NCI-H1092 treated with DMSO at 0.1 percent for 48 hours (cell line): Measurements from ENCODE around the gene GIT1.

Experiments used
- DNase-seq: peaks from one replicate; lab custom pipeline; 2025; lab: John Stamatoyannopoulos, UW

Gene GIT1, protein sequence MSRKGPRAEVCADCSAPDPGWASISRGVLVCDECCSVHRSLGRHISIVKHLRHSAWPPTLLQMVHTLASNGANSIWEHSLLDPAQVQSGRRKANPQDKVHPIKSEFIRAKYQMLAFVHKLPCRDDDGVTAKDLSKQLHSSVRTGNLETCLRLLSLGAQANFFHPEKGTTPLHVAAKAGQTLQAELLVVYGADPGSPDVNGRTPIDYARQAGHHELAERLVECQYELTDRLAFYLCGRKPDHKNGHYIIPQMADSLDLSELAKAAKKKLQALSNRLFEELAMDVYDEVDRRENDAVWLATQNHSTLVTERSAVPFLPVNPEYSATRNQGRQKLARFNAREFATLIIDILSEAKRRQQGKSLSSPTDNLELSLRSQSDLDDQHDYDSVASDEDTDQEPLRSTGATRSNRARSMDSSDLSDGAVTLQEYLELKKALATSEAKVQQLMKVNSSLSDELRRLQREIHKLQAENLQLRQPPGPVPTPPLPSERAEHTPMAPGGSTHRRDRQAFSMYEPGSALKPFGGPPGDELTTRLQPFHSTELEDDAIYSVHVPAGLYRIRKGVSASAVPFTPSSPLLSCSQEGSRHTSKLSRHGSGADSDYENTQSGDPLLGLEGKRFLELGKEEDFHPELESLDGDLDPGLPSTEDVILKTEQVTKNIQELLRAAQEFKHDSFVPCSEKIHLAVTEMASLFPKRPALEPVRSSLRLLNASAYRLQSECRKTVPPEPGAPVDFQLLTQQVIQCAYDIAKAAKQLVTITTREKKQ

DNA sequence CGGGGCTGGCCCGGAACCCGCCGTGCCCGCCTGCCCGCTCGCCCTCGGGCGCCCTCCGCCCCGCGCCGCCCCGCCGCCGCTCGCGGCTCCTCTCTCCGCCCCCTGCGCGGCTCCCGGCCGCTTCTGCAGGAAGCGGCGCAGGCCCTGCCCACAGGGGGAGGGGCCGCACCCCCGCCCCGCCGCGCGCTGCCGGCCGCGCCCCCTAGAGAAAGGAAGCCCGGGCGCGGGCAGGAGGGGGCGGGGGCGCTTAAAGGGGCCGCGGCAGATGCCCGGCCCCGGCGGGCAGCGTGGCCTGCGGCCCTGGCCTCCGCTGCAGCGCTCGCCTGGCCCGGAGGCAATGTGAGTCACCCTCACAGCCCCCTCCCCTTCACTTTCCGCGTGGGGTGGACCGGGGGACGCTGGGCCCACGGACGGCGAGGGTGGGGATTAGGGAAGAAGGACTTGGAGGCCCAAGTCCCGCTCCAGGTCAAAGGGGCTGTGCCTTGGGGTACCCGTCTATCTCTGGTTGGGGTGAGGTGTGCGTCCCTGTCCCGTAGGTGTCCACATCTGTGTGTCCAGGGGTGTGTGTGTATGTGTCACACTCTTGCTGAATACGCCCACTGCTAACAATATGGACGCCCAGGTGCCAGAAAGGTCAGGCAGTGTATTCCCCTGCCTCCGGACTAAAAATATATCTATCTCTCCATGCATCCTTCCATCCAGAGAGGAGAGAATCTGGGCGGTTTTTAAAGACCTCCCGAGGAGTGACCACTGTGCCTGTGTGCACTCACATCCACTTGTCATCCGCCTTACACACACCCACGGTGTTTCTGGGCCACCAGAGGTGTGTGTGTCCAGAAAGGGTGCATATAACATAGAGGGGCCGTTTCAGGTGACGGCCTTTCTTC lies at the start of gene GIT1:
Gene GIT1 (minus strand): TSS at position 125 of the 887 bp plus-strand sequence. CDS start 270 bp downstream, outside the sequence.
- DNase-seq, result peak; percentile 80

DNA sequence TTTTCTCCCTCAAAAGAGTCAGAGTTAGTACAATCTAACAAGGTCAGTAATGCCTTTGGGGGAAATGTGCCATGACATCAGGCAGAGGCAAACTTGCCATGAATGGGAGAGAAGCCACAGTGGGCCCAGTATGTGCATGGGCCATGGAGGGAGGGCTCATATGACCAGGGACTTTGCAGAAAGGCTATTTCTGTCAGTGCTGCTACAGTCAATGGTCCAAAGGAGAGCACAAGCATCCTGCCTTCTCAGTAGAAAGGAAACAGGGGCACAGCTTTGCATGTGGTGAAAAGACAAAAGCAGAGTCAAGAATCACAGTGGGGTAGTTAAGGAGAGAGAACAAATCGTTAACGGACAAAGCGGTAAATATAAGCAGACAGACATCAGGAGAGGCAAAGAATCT lies 44.4 kb upstream of the GIT1 start:
- DNase-seq, result no peak

DNA sequence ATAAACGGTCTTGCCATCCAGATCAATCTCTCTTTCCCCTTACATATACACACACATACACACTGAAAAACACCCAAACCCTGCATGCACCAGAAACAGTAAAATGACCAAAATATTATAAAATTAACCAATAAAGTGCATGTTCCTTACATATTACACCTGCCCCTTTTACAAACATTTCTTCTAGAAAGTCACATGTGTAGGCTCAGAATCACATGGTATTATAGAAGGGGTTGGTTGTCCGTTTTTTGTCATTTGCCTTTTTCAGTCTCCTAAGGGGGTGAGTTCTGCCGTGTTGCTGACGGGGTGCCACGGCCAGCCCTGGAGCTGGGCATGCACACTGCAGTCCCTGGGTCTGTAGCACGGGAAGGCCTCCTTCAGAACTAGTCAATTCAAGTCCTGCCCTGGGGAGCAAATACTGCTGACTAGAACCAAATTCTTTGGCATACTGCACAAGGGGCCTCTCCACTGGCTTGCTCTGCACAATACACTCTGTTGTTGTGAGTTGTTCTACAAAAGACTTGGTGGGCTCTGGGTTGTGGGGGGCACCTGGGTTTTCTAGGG lies 41.3 kb upstream of the GIT1 start:
- no peak for DNase-seq

DNA sequence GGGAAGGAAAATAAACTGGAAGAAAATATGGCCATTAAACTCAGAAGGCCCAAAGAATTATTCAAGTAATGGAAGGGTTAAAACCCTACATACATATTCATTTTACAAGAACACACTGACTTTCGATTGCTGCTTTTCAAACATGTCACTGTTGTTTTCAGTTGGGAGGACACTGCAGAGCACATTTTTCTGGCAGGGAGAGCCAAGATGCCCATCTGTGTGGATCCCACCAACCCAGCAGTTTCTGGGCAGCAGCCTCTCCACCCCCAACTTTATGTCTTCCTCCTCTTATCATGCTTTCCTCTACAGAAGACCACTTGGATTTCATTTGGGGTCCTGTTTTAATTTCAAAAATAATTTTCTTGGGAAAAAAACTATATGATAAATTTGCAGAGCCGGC lies 40.4 kb upstream of the GIT1 start:
- DNase-seq, result no peak

DNA sequence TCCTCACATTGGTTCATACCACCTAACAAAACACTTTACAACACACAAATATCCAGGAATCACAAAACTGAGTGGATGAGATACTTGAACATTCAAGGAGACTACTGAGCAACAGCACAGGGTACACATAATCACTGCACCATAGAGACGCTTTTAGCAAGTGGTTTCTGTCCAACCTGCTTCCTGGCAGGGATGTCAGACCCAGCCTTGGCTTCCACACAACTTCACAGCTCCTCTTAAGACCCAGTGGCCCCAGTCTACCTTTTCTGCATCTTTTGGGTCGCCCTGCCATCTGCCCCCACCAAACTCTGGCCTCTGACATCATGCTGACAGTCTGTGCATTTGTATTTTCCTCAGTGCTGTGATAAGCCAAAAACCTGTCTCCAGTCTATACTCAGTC lies 39.2 kb upstream of the GIT1 start:
- DNase-seq, result no peak

DNA sequence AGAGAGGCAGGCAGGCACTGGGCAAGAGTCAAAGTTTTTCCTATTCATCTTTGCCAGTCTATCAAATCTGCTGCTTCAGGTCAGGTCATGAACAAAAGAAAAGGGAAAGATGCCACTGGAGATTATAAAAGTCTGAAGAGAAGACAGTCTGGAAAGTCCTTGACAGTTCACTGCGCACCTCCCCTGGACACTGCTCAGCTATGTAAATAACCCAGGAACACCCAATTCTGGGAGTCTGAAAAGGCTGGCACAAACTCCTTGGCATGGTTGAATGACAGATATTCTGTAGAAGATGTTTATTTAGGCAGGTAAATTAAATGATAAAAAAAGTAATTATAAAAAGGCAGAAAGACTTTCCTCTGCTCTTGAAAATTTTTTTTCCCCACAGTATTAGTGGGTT lies 38.5 kb upstream of the GIT1 start:
- no peak for DNase-seq

DNA sequence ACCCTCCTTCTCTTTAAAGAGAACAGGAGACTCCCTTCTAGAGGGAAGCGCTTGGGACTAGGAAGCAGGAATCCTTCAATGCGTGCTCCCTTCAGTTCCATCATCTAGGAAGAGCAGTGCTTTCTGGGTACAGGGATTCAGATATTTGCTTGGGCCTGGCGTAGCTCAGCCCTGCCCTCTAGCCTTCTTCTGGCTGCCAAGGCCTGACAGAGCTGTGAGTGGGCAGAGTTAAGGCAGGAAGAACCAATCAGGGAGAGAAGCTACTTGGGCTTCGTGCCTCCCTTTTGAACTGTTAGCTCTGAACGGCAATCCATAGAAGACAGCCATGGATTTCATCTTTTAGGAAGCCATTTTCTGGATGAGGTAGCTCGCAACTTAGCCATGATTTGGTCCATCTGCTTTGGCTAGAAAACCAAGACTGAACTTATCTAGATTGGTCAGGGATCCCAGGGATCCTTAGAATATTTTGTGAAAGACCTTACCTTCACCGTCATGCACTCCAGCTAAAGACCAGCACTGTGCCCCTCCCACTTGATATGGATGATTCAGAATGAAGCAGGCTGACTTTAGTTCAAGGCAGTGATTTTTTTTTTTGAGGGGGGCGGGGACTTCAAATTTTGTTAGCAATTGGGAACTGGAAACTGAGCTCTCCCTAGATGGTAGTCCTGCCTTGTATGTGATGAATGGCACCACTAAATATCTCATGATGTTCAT lies 35.7 kb upstream of the GIT1 start:
- DNase-seq, result no peak

DNA sequence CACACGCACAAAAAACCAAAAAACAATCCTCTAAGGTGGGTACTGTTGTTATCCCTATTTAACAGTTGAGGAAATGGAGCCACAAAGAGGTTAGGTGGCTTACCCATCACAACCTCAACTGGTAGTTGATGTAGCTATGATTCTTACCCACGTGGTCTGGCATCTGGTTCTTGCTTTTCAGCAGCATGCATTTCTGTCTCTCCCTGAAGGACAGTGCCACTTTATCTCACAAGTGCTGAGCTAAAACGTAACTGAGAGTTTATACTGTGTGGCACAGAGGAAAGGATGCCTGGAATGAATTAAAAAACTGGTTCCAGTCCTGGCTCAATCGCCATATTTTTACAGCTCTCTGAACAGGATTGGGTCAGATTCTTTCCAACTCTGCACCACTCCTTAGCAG lies 35.1 kb upstream of the GIT1 start:
- no peak for DNase-seq

DNA sequence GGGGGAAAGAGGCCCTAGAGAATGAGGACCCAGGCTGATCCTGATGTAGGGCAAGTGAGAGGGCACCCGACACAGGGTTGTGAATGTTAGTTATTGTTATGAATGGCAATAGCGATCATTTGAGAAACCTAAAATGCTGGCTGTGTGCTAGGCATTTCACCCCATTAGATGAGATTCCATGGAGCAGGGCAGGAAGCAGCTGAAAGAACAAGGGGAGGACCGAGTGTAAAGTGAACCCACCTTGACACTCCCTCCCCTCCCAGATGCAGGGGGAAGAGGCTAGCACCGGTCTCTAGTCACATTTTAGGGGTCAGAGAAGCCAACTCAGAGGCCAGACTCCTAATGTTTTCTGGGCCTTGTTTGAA lies 33.8 kb upstream of the GIT1 start:
- no peak for DNase-seq

DNA sequence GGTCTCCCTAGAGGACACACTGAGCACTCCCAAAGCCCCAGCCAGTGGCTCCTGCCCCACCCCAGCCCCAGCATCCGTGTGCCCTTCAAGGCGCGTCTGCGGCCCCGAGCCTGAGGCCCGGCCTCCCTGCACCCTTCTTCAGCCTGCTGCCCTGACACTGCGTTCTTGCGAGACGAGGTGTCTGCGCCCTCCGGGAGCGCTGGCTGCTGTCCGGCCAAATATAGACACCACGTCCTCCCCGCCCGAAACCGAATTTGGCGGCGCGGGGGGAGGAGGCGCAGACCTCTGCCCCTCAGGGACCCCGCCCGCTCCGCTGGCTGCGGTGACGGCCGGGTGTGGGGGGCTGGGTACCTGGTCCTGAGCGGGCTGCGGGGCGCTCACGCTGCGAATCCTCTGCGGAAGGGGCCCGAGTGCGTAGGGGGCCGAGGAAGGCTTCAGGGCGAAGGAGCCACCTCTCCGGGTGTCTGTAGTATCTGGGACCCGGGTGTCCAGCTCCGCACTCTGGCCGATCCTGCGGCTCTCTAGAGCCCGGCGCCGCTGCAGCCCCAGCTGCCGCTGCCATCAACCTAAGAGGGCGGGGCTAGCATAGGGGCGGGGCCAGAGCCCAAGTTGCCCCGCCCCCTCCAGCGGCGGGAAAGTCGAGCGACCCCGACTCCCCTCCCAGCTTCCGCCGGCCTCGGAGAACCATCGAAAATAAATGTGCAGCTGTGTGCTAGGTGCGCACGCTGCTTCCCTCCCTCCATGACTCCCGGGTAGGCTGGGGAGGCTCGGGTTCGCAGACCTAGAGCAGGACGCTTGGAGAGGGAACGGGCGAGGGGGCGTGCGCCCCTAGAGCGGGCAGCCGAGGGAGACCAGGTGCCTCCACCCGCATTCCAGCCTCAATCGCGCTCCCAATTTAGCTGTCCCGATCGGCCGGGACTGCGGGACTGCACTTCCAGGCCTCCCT lies 33.2 kb upstream of the GIT1 start, which contains the start of gene CORO6:
Gene CORO6 (minus strand): TSS at position 576 of the 946 bp plus-strand sequence. CDS start 1,491 bp downstream, outside the sequence.
- DNase-seq, result peak; percentile 56

DNA sequence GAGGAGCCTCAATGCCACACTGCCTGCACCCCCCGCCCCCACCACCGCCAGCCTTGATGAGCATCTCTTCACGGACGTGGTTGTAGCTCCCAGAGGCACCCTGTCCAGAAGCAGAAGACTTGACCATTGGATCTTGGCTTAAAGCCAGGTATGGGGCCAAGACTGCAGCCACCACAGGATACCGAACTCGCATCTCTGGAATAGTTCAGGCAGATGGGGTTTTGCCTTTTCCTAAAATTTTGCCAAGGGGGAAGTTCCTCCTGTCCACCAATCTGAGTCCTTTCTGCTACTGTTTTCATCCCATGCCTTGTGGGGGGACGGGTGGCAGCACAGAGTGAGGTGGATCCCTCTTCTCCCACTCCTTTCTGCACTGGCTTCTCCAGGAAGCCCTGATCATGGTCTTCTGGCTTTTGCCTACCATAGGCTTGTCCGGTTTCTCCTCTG lies 32.3 kb upstream of the GIT1 start:
- DNase-seq, result no peak

DNA sequence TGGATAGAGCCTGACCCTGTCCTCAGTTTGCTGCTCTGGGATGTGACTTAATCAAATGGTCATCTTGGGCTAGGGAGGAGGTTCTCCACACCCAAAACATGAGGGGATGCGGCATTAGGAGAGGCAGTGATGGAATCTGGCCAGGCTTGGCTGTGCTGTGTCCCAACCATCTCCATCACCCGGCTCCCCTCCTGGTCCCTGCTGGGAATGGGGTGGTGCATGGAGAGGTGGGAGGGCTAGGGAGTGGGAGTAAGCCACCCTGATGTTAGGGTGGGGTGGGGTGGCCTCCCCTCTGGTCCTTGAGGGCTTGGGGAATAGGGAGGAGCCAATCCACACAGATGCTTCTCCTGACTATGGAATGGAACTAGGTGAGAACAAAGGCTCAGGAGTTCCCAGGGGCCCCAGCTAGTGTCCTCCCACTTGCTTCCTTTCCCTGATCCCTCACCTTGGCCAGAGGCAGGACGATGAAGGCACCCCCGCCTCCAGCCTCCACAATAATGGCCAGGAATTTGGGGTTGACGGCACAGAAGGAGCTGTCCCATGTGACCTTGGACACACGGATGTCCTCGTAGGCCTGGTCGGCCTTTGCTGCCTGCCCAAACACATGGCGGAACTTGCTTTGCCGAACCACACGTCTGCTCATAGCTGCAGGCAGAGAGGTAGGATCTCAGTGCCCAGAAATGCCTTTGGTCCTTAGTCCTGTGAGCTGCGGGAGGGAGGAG lies 31.5 kb upstream of the GIT1 start:
- no peak for DNase-seq

DNA sequence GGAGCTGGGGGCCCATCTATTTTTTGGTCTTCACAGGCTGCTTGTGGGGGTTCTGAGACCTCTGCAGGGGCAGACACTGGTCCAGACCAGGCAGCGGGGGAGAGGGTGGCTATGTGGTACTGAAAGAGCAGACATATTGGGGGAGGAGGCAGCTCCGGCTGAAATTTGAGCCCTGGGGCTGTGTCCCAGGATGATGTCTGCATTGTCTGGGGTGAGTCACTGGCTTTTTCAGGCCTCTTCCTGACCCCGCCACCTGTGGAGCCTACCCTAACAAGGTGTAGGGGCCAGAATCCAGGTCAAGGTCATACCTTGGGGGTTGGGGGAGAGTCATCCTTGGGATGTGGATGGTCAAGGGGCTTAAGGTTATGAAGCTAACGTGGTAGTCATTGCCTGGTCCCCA lies 30.8 kb upstream of the GIT1 start:
- DNase-seq, result no peak

DNA sequence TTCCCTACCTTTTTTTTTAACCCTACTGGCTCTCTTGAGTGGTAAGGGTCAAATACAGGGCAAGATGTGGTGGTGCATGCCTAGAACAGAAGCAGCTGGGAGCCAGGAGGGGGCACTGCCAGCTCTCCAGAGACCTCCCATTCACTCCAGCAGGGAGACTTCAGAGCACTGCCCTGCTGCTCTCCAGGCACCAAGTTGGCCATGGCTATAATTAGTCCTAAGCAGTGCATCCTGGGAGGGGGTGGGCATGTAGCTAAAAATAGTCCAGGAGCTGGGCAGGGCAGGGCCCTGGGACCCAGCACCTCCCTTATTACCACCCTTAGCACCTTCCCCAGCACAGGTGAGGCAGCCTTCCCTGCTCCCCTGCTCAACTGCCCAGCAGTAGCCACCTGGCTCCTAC lies 29.8 kb upstream of the GIT1 start:
- DNase-seq, result no peak

DNA sequence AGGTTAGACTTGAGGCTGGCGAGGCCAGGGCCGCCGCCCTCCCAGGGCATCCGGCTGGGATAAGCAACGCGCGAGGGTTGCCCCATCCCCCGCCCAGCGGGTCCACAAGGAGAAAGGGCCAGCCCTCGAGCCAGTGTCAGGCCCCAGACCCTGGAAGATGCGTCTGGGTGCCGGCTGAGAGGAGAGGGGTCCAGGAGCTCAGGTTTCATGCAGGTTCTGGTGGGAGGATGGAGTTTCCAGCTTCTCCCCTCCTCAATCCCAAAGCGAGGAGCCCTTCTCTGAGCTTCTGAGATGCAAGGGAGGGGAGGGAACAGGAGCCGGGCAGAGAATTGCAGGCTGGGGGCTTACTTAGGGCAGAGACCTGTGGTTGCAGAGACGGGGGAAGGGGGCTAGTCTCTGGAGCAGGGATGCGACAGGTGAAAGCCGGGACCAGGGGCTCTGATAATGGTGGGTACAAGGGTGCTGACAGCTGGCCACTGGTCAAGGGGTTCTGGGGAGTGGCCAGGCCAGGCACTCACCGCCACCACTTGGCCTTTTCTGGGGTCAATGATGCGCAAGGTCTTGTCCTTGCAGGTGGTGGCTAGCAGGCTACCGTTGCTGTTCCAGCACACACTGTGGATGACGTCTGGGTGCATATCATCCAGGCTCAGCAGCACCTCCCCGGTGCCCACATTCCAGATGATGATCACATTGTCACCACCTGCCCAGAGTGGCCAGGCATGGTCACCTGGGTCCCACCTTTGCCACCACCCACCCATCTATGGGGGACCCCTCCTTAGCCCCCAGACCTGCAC lies 29.0 kb upstream of the GIT1 start:
- no peak for DNase-seq

DNA sequence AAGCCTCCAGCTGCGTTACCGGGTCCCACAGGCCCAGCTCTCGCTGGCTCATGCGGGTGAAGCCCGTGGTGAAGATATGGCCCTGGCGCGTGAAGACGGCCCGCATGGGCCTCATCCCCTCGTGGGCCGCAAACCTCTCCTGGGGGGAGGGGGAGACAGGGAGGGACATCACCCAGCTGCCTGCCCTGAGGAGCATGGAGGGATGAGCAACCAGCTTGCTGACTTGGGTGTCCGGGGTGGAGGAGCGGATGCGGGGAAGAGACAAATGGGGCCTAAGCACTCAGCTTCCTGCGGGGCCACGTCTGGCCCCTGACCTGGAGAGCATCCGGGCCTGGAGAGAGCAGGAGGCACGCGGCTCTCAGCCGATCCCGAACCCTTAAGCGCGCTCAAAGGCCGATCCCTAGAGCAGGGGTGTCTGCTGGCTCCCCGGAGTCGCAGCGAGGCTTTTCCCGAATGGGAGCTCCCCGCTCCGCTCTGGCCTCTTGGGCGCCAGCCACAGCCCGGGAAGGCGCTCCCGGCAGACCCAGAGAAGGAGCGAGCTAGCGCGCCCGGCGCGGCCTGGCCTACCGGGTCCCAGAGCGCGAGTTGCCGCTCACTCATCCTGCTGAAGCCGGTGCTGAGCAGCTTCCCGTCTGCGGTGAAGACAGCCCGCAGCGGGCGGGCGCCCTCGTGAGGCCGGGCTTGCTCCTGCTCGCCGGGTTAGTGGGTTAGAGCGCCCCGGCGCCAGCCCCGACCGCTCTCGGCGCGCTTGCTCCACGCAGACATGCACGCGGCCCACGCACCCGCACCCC lies 28.2 kb upstream of the GIT1 start:
- DNase-seq, result peak; percentile 32

DNA sequence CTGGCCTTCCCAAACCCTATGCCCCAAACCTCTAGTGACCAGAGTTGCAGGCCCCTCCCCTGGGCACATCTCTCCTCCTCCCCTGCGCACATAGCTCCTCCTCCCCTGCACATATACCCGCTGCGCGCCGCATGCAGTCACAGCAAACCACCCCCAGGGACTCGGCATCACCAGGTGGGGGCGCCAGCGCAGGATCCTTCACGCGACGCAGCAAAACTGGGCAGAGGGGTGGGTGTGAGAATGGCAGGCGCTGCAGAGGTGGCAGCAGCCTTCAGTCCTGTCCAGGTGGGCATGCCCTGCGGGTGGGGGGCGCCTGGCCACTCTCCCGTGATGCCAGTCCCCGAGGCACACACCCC lies 27.7 kb upstream of the GIT1 start:
- peak; percentile 72 for DNase-seq
